Ishikawa (cell line): ENCODE data around the gene HAUS6.

Experiments used
- CEBPB ChIP-seq: IDR thresholded peaks from 2 replicates; pipeline ENCODE4 v1.6.1; 2012
- CREB1 ChIP-seq: IDR thresholded peaks from 2 replicates; pipeline ENCODE4 v1.6.1; 2012; ENCODE audit warnings: low read depth
- EGR1 ChIP-seq: IDR thresholded peaks from 2 replicates; pipeline ENCODE4 v1.6.1; 2012
- EP300 ChIP-seq: IDR thresholded peaks from 2 replicates; pipeline ENCODE4 v1.6.1; 2012; ENCODE audit warnings: borderline replicate concordance
- FOXM1 ChIP-seq: IDR thresholded peaks from 2 replicates; pipeline ENCODE4 v1.6.1; 2012; ENCODE audit warnings: low read depth, borderline replicate concordance
- NFIC ChIP-seq: IDR thresholded peaks from 2 replicates; pipeline ENCODE4 v1.6.1; 2012
- RAD21 ChIP-seq: IDR thresholded peaks from 2 replicates; pipeline ENCODE4 v1.6.1; 2012; ENCODE audit warnings: low read depth
- TAF1 ChIP-seq: IDR thresholded peaks from 2 replicates; pipeline ENCODE4 v1.6.1; 2012; ENCODE audit warnings: low read depth, mild to moderate bottlenecking
- TCF12 ChIP-seq: IDR thresholded peaks from 2 replicates; pipeline ENCODE4 v1.6.1; 2012; ENCODE audit warnings: low read depth
- TEAD4 ChIP-seq: IDR thresholded peaks from 2 replicates; pipeline ENCODE4 v1.6.1; 2012
- YY1 ChIP-seq: IDR thresholded peaks from 2 replicates; pipeline ENCODE4 v1.6.1; 2012; ENCODE audit warnings: low read depth
- ZBTB7A ChIP-seq: IDR thresholded peaks from 2 replicates; pipeline ENCODE4 v1.6.1; 2012; ENCODE audit warnings: low read depth
- TF ChIP-seq, protein P1 (sequence below): IDR thresholded peaks from 2 replicates; pipeline ENCODE4 v1.6.1; 2012
- TF ChIP-seq, protein P2 (sequence below): IDR thresholded peaks from 2 replicates; pipeline ENCODE4 v1.6.1; 2012
- TF ChIP-seq, protein P3 (sequence below): IDR thresholded peaks from 2 replicates; pipeline ENCODE4 v1.6.1; 2012; ENCODE audit warnings: low read depth, mild to moderate bottlenecking

The HAUS6 gene

DNA sequence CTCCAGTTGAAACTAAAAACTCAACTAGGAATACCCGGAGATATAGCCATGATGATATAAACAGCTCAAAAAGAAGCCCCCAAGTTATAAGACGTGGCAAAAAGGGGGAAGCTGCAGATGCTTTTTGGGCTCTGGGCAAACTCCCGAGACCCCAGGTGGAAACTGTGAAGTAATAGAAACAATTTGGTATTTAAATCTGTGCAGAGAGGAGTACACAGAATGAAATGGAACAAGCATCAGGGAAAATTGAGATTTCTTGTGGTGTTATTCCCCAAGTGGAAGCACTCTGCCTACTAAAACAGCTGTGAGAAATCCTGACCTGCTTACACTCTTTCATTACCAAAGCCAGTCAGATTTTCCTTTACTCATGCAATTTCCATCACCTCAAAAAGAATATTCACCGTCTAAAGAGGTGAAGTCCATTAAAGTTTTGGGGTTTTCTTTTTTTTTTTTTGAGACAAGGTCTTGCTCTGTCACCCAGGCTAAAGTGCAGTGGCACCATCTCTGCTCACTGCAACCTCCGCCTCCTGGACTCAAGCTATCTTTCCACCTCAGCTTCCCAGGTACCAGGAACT lies 93.2 kb downstream of the HAUS6 start:
- TF ChIP-seq, protein P1, sequence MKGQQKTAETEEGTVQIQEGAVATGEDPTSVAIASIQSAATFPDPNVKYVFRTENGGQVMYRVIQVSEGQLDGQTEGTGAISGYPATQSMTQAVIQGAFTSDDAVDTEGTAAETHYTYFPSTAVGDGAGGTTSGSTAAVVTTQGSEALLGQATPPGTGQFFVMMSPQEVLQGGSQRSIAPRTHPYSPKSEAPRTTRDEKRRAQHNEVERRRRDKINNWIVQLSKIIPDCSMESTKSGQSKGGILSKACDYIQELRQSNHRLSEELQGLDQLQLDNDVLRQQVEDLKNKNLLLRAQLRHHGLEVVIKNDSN = no peak
- TF ChIP-seq CEBPB (no peak), EP300 (no peak), NFIC (no peak), RAD21 (no peak), TEAD4 (no peak), TCF12 (no peak), CREB1 (no peak), YY1 (no peak), TAF1 (no peak), ZBTB7A (no peak), EGR1 (no peak), FOXM1 (no peak)
- TF ChIP-seq, protein P2, sequence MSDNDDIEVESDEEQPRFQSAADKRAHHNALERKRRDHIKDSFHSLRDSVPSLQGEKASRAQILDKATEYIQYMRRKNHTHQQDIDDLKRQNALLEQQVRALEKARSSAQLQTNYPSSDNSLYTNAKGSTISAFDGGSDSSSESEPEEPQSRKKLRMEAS = no peak
- TF ChIP-seq, protein P3, sequence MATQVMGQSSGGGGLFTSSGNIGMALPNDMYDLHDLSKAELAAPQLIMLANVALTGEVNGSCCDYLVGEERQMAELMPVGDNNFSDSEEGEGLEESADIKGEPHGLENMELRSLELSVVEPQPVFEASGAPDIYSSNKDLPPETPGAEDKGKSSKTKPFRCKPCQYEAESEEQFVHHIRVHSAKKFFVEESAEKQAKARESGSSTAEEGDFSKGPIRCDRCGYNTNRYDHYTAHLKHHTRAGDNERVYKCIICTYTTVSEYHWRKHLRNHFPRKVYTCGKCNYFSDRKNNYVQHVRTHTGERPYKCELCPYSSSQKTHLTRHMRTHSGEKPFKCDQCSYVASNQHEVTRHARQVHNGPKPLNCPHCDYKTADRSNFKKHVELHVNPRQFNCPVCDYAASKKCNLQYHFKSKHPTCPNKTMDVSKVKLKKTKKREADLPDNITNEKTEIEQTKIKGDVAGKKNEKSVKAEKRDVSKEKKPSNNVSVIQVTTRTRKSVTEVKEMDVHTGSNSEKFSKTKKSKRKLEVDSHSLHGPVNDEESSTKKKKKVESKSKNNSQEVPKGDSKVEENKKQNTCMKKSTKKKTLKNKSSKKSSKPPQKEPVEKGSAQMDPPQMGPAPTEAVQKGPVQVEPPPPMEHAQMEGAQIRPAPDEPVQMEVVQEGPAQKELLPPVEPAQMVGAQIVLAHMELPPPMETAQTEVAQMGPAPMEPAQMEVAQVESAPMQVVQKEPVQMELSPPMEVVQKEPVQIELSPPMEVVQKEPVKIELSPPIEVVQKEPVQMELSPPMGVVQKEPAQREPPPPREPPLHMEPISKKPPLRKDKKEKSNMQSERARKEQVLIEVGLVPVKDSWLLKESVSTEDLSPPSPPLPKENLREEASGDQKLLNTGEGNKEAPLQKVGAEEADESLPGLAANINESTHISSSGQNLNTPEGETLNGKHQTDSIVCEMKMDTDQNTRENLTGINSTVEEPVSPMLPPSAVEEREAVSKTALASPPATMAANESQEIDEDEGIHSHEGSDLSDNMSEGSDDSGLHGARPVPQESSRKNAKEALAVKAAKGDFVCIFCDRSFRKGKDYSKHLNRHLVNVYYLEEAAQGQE = no peak
